Activated T-helper 1 cell treated with anti-CD3 and anti-CD28 coated beads, Interleukin-12 subunit alpha, Interleukin-12 subunit beta, Interleukin-2, Interleukin-4 antibody, amounts not matched to agents 30 ng/mL and 10 ng/mL and 1 ng/mL, durations not matched to agents 14 hours and 24 hours and 36 hours (primary cell): ENCODE results near the gene SLC7A6. TPM values are rescaled to one million over a fixed set of nuclear protein-coding genes. Genes with fewer than 3 reads are reported as not detected.

Experiments
- DNase-seq: peaks from one replicate; pipeline ENCODE4 v3.0.0; 2021; ENCODE audit warnings: low spot score
- H3K27ac Mint-ChIP-seq: one replicate; pipeline ENCODE4 v1.8.0; 2021; ENCODE audit warnings: mild to moderate bottlenecking, mixed read lengths
- H3K27me3 Mint-ChIP-seq: one replicate; pipeline ENCODE4 v1.8.0; 2022; ENCODE audit warnings: mild to moderate bottlenecking, moderate library complexity, mixed read lengths; ENCODE audit not compliant: insufficient read depth
- H3K36me3 Mint-ChIP-seq: one replicate; pipeline ENCODE4 v1.8.0; 2021; ENCODE audit warnings: low read depth, mixed read lengths
- H3K4me1 Mint-ChIP-seq: one replicate; pipeline ENCODE4 v1.8.0; 2021; ENCODE audit warnings: low read depth, mixed read lengths
- H3K4me3 Mint-ChIP-seq: one replicate; pipeline ENCODE4 v1.8.0; 2021; ENCODE audit warnings: mild to moderate bottlenecking, moderate library complexity, mixed read lengths
- H3K9me3 Mint-ChIP-seq: one replicate; pipeline ENCODE4 v1.8.0; 2021; ENCODE audit warnings: mixed read lengths
- intact Hi-C: fragments of 100-400 bp; cut with micrococcal nuclease; formaldehyde crosslinking; loops from one replicate; pipeline ENCODE4 v1.15.1; 2024
- total RNA-seq: library from RNA; stranded (reverse); gene quantifications from 2 replicates; pipeline ENCODE4 v1.2.3, GENCODE V29; 2022

Gene SLC7A6
- total RNA-seq, 1 donor from 2014 or later, result 143 TPM

DNA sequence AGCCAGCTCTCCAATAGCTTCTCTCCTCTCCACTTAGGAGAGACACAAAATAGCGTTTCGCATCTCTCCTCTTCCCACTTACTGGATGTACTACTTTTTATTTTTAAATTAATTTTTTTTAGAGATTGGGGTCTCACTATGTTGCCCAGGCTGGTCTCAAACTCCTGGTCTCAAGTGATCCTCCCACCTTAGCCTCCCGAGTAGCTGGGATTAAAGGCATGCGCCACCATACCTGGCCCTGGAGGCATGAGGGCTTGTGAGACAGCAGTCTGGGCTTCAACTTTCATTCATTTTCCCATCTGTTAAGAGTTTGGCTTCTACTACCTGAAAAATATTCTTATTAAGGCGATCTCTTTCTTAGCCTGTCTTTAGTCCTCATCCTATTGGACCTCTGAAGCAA, 28.1 kb downstream of the SLC7A6 start:
- intact Hi-C loops, result no loop called here
- no peak for DNase-seq
- Mint-ChIP-seq H3K4me3 (peak overlapping the region; percentile 19), H3K27me3 (no peaks in the 10 kb centered on the region), H3K36me3 (peaks cover 73% of the 10 kb centered on the region), H3K4me1 (peaks cover 80% of the 10 kb centered on the region), H3K9me3 (no peaks in the 10 kb centered on the region), H3K27ac (peak overlapping the region; percentile 80)

- peaks cover 51% of the 10 kb centered on the region for H3K4me1 Mint-ChIP-seq
- intact Hi-C loops, result no loop called here
- no peaks in the 10 kb centered on the region for H3K9me3 Mint-ChIP-seq
- peaks cover 68% of the 10 kb centered on the region for H3K36me3 Mint-ChIP-seq
- peak overlapping the region; percentile 20 for H3K27ac Mint-ChIP-seq
- DNase-seq, result no peak
- no peak overlapping the region for H3K4me3 Mint-ChIP-seq
- no peaks in the 10 kb centered on the region for H3K27me3 Mint-ChIP-seq
Measured at GRCh38 chr16:68296291-68296690, 32.0 kb downstream of the SLC7A6 start.

DNA sequence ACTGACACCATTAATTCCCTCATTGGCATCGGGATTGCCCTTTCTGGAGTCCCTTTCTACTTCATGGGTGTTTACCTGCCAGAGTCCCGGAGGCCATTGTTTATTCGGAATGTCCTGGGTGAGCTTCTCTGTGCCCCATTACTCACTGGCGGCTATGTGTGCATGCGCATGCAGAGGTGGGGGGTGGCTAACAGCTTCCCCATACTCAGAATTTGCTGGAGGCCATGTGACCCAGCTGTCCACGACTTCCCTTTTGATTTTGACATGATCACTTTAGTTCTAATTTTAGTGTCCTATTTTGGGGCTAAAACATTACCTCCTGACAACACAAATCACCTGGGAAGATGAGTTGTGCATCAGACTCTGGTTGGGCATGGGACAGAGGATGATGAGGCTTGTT, 32.4 kb downstream of the SLC7A6 start:
- no peak for DNase-seq
- intact Hi-C loops, result no loop called here
- no peak overlapping the region for H3K4me3 Mint-ChIP-seq

DNA sequence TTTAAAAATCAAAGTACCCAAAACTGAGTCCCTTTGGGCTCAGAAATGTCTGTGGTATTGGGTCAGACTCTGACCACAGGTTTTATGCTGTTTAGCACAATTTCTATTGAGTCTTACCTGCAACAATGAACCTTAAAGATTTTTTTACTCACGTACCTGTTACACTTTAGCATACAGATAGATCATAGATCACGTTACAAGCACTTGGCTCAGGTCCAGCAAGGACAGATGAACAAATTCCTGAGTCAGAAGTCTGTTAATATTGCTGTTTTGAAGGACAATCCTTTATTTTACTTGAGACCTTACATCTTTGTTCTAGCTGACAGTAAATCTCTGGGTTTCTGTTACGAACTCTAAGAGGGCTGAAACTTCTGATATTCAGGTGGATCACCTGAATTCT, 33.6 kb downstream of the SLC7A6 start:
- H3K27me3 Mint-ChIP-seq, result no peaks in the 10 kb centered on the region
- peak overlapping the region; percentile 40 for H3K27ac Mint-ChIP-seq
- H3K9me3 Mint-ChIP-seq, result no peaks in the 10 kb centered on the region
- no peak for DNase-seq
- intact Hi-C loops, result no loop called here
- H3K4me1 Mint-ChIP-seq, result peaks cover 41% of the 10 kb centered on the region
- H3K4me3 Mint-ChIP-seq, result no peak overlapping the region
- H3K36me3 Mint-ChIP-seq, result peaks cover 70% of the 10 kb centered on the region

More for the DNA sequence above, 32.4 kb downstream of the SLC7A6 start:
- Mint-ChIP-seq H3K9me3 (no peaks in the 10 kb centered on the region), H3K27ac (peak overlapping the region; percentile 23), H3K27me3 (no peaks in the 10 kb centered on the region), H3K36me3 (peaks cover 66% of the 10 kb centered on the region), H3K4me1 (peaks cover 47% of the 10 kb centered on the region)

GRCh38 chr16:68298312-68298711, 34.0 kb downstream of the SLC7A6 start:
- Mint-ChIP-seq H3K4me3 (no peak overlapping the region), H3K4me1 (peaks cover 38% of the 10 kb centered on the region), H3K36me3 (peaks cover 70% of the 10 kb centered on the region), H3K27ac (peak overlapping the region; percentile 40), H3K27me3 (no peaks in the 10 kb centered on the region), H3K9me3 (no peaks in the 10 kb centered on the region)
- DNase-seq, result no peak
- intact Hi-C loops, result no loop called here

- H3K27ac Mint-ChIP-seq, result peak overlapping the region; percentile 31
- no peaks in the 10 kb centered on the region for H3K27me3 Mint-ChIP-seq
- H3K9me3 Mint-ChIP-seq, result no peaks in the 10 kb centered on the region
- no peak overlapping the region for H3K4me3 Mint-ChIP-seq
- H3K4me1 Mint-ChIP-seq, result peaks cover 36% of the 10 kb centered on the region
- DNase-seq, result no peak
- intact Hi-C loops, result no loop called here
- peaks cover 70% of the 10 kb centered on the region for H3K36me3 Mint-ChIP-seq
Measured at GRCh38 chr16:68298907-68299561, 34.7 kb downstream of the SLC7A6 start.

- Mint-ChIP-seq H3K4me1 (peaks cover 32% of the 10 kb centered on the region), H3K9me3 (no peaks in the 10 kb centered on the region), H3K27ac (peak overlapping the region; percentile 36), H3K4me3 (no peak overlapping the region), H3K36me3 (peaks cover 68% of the 10 kb centered on the region), H3K27me3 (no peaks in the 10 kb centered on the region)
- intact Hi-C loops, result no loop called here
- no peak for DNase-seq
Measured at GRCh38 chr16:68299571-68300453, 35.5 kb downstream of the SLC7A6 start.

- DNase-seq, result no peak
- Mint-ChIP-seq H3K27ac (peak overlapping the region; percentile 50), H3K9me3 (no peaks in the 10 kb centered on the region), H3K4me3 (no peak overlapping the region), H3K27me3 (no peaks in the 10 kb centered on the region), H3K4me1 (peaks cover 33% of the 10 kb centered on the region), H3K36me3 (peaks cover 68% of the 10 kb centered on the region)
- intact Hi-C loops, result no loop called here
Measured at GRCh38 chr16:68300734-68301459, 36.6 kb downstream of the SLC7A6 start.

GRCh38 chr16:68306633-68307032, 42.3 kb downstream of the SLC7A6 start:
- Mint-ChIP-seq H3K9me3 (no peaks in the 10 kb centered on the region), H3K27me3 (no peaks in the 10 kb centered on the region), H3K4me3 (no peak overlapping the region), H3K4me1 (peaks cover 39% of the 10 kb centered on the region), H3K36me3 (peaks cover 40% of the 10 kb centered on the region), H3K27ac (no peak overlapping the region)
- no peak for DNase-seq
- intact Hi-C loops, result no loop called here

GRCh38 chr16:68309799-68310198, 45.5 kb downstream of the SLC7A6 start:
- intact Hi-C loops, result loop anchor here (1.0 to 10.0 kb wide), 8 partner anchors 20 to 465 kb away; partner anchors contain the start of genes CENPT, ESRP2, NFATC3 and NUTF2
- H3K4me3 Mint-ChIP-seq, result peak overlapping the region; percentile 99
- no peaks in the 10 kb centered on the region for H3K27me3 Mint-ChIP-seq
- peak; percentile 14 for DNase-seq
- peaks cover 40% of the 10 kb centered on the region for H3K4me1 Mint-ChIP-seq
- H3K27ac Mint-ChIP-seq, result peak overlapping the region; percentile 98
- no peaks in the 10 kb centered on the region for H3K9me3 Mint-ChIP-seq
- peaks cover 29% of the 10 kb centered on the region for H3K36me3 Mint-ChIP-seq

- intact Hi-C loops, result loop anchor here (1.0 to 10.0 kb wide), 8 partner anchors 21 to 466 kb away; partner anchors contain the start of genes CENPT, ESRP2, NFATC3 and NUTF2
- Mint-ChIP-seq H3K36me3 (peaks cover 26% of the 10 kb centered on the region), H3K9me3 (no peaks in the 10 kb centered on the region), H3K27ac (peak overlapping the region; percentile 98), H3K4me1 (peaks cover 38% of the 10 kb centered on the region), H3K27me3 (no peaks in the 10 kb centered on the region), H3K4me3 (peak overlapping the region; percentile 99)
- no peak for DNase-seq
Measured at GRCh38 chr16:68310437-68310773, 46.1 kb downstream of the SLC7A6 start.

- H3K9me3 Mint-ChIP-seq, result no peaks in the 10 kb centered on the region
- no peaks in the 10 kb centered on the region for H3K27me3 Mint-ChIP-seq
- peaks cover 27% of the 10 kb centered on the region for H3K36me3 Mint-ChIP-seq
- intact Hi-C loops, result loop anchor here (1.0 to 10.0 kb wide), 10 partner anchors 8 to 466 kb away; partner anchors contain the start of genes CENPT, ESRP2, NFATC3 and NUTF2
- peak; percentile 92 for DNase-seq
- H3K4me3 Mint-ChIP-seq, result peak within 1 kb of the TSS; percentile 99
- H3K27ac Mint-ChIP-seq, result peak within 1 kb of the TSS; percentile 98
- peaks cover 43% of the 10 kb centered on the region for H3K4me1 Mint-ChIP-seq
Measured at GRCh38 chr16:68310774-68311511, 46.6 kb downstream of the SLC7A6 start, which contains the start of the genes PRMT7 and SLC7A6OS. TSS of gene PRMT7 (plus strand) at chr16:68311019. CDS start at chr16:68315980, 4,961 bp downstream. TSS of gene SLC7A6OS (minus strand) at chr16:68310946. CDS start at chr16:68310926, 20 bp downstream.
